ENCODE measurements around the gene ACADVL.

GRCh38 chr17:7183433-7184090 lies 36.2 kb upstream of the ACADVL start:
- TF ChIP-seq, protein P1, sequence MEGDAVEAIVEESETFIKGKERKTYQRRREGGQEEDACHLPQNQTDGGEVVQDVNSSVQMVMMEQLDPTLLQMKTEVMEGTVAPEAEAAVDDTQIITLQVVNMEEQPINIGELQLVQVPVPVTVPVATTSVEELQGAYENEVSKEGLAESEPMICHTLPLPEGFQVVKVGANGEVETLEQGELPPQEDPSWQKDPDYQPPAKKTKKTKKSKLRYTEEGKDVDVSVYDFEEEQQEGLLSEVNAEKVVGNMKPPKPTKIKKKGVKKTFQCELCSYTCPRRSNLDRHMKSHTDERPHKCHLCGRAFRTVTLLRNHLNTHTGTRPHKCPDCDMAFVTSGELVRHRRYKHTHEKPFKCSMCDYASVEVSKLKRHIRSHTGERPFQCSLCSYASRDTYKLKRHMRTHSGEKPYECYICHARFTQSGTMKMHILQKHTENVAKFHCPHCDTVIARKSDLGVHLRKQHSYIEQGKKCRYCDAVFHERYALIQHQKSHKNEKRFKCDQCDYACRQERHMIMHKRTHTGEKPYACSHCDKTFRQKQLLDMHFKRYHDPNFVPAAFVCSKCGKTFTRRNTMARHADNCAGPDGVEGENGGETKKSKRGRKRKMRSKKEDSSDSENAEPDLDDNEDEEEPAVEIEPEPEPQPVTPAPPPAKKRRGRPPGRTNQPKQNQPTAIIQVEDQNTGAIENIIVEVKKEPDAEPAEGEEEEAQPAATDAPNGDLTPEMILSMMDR (IDR thresholded peaks at IDR 0.05; ENCODE audit: low read depth, low read length, missing input control), result no peak
- TF ChIP-seq GABPA (IDR thresholded peaks at IDR 0.05 in 1 of 2, conservative IDR thresholded peaks at IDR 0.05 in 1 of 2), result no peak
- no peak for TF ChIP-seq JUND (IDR thresholded peaks at IDR 0.05)
- TF ChIP-seq SP1 (IDR thresholded peaks at IDR 0.05), result no peak
- no peak for TF ChIP-seq RAD21 (IDR thresholded peaks at IDR 0.05)
- TF ChIP-seq, protein P2, sequence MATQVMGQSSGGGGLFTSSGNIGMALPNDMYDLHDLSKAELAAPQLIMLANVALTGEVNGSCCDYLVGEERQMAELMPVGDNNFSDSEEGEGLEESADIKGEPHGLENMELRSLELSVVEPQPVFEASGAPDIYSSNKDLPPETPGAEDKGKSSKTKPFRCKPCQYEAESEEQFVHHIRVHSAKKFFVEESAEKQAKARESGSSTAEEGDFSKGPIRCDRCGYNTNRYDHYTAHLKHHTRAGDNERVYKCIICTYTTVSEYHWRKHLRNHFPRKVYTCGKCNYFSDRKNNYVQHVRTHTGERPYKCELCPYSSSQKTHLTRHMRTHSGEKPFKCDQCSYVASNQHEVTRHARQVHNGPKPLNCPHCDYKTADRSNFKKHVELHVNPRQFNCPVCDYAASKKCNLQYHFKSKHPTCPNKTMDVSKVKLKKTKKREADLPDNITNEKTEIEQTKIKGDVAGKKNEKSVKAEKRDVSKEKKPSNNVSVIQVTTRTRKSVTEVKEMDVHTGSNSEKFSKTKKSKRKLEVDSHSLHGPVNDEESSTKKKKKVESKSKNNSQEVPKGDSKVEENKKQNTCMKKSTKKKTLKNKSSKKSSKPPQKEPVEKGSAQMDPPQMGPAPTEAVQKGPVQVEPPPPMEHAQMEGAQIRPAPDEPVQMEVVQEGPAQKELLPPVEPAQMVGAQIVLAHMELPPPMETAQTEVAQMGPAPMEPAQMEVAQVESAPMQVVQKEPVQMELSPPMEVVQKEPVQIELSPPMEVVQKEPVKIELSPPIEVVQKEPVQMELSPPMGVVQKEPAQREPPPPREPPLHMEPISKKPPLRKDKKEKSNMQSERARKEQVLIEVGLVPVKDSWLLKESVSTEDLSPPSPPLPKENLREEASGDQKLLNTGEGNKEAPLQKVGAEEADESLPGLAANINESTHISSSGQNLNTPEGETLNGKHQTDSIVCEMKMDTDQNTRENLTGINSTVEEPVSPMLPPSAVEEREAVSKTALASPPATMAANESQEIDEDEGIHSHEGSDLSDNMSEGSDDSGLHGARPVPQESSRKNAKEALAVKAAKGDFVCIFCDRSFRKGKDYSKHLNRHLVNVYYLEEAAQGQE (IDR thresholded peaks at IDR 0.05), result no peak
- TF ChIP-seq, protein P3, sequence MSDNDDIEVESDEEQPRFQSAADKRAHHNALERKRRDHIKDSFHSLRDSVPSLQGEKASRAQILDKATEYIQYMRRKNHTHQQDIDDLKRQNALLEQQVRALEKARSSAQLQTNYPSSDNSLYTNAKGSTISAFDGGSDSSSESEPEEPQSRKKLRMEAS (IDR thresholded peaks at IDR 0.05), result no peak
- TF ChIP-seq, protein P4, sequence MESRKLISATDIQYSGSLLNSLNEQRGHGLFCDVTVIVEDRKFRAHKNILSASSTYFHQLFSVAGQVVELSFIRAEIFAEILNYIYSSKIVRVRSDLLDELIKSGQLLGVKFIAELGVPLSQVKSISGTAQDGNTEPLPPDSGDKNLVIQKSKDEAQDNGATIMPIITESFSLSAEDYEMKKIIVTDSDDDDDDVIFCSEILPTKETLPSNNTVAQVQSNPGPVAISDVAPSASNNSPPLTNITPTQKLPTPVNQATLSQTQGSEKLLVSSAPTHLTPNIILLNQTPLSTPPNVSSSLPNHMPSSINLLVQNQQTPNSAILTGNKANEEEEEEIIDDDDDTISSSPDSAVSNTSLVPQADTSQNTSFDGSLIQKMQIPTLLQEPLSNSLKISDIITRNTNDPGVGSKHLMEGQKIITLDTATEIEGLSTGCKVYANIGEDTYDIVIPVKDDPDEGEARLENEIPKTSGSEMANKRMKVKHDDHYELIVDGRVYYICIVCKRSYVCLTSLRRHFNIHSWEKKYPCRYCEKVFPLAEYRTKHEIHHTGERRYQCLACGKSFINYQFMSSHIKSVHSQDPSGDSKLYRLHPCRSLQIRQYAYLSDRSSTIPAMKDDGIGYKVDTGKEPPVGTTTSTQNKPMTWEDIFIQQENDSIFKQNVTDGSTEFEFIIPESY (IDR thresholded peaks at IDR 0.05), result no peak

Data from liver (tissue), 3 donors.